ENCODE measurements around the gene LITAFD. TPM values are rescaled to one million over a fixed set of nuclear protein-coding genes. Genes with fewer than 3 reads are reported as not detected.
A peak's percentile ranks its signal among the peaks of the same experiment; 100 is the strongest.

Gene LITAFD
- total RNA-seq, 4 donors from 2014 or later: not detected

DNA sequence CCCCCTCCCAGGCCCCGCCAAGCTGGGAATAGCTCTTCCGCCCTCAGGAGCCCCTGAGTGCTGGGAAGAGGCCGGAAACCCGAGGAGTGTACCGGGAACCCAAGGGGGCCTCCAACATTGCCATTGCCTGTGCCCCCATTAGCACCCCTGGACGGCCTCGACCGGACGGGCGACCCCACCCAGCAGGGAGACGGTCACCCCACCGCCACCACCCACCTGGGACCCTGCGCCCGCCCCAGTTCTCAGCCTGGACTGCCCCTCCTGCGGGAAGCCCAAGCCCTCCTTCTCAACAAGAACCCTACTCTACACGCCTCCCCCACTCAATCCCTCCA is 15.3 kb upstream of the LITAFD start:
- WGBS, 2 donors: 26 to 36% methylated on average over 5 to 12 of the region's 16 CpGs
- intact Hi-C loops (cut with DNase I): no loop called here
- peaks cover 0 to 6% (median 0%) of the 10 kb centered on the region in 3 donors for H3K36me3 ChIP-seq
- H3K4me3 ChIP-seq: peak overlapping the region; percentile 65 to 90 (median 80)
- H3K27ac ChIP-seq: peak overlapping the region; percentile 94 to 96 (median 94)
- H3K27me3 ChIP-seq: no peaks in the 10 kb centered on the region
- H3K9me3 ChIP-seq: no peaks in the 10 kb centered on the region
- DNase-seq: no peak
- TF ChIP-seq, protein P1, sequence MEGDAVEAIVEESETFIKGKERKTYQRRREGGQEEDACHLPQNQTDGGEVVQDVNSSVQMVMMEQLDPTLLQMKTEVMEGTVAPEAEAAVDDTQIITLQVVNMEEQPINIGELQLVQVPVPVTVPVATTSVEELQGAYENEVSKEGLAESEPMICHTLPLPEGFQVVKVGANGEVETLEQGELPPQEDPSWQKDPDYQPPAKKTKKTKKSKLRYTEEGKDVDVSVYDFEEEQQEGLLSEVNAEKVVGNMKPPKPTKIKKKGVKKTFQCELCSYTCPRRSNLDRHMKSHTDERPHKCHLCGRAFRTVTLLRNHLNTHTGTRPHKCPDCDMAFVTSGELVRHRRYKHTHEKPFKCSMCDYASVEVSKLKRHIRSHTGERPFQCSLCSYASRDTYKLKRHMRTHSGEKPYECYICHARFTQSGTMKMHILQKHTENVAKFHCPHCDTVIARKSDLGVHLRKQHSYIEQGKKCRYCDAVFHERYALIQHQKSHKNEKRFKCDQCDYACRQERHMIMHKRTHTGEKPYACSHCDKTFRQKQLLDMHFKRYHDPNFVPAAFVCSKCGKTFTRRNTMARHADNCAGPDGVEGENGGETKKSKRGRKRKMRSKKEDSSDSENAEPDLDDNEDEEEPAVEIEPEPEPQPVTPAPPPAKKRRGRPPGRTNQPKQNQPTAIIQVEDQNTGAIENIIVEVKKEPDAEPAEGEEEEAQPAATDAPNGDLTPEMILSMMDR (IDR thresholded peaks at IDR 0.05): no peak
- TF ChIP-seq POLR2A (IDR thresholded peaks at IDR 0.05): no peak
- H3K4me1 ChIP-seq: peaks cover 46 to 94% (median 64%) of the 10 kb centered on the region in 3 donors

DNA sequence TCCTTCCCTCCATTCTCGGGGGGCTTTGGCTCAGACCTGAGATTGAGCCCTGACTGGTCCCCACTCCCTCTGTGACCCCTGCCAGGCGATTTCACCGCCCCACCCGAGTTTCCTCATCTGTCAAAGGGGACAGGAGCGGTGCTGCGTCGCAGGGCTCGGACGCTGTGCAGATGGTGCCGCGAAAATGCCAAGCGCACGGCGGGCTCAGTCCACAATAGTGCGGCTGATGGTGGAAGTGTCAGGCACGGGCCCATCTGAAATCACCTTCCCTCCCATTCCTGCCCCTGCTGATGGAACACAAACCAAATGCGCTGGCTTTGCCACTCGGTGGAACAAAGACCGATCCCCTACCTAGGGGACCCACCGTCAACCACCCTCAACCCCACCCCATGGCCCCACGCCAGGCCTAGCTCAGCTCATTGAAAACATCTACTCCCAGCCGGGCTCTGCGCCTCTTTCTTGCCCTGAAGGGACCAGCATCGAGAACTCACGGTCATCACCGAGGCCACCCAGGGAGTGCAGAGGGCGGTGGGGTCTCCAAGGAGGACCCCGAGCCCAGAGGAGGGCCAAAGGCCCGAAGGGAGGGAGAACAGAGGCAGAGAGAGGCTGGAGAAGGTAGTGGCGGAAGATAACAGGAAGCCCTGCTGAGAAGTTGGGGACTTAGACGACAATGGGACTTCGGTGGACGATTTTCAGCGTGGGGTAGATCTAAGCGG is 14.8 kb upstream of the LITAFD start:
- 1 to 4% methylated on average over 18 to 26 of the region's 35 CpGs for WGBS, 2 donors
- H3K36me3 ChIP-seq: peaks cover 0 to 6% (median 0%) of the 10 kb centered on the region in 3 donors
- H3K27me3 ChIP-seq: no peaks in the 10 kb centered on the region
- peak overlapping the region; percentile 65 to 90 (median 80) for H3K4me3 ChIP-seq
- peaks cover 46 to 93% (median 59%) of the 10 kb centered on the region in 3 donors for H3K4me1 ChIP-seq
- no peak for DNase-seq
- intact Hi-C loops (cut with DNase I): no loop called here
- TF ChIP-seq, protein P1 (IDR thresholded peaks at IDR 0.05): no peak
- TF ChIP-seq POLR2A (IDR thresholded peaks at IDR 0.05): no peak
- H3K9me3 ChIP-seq: no peaks in the 10 kb centered on the region
- H3K27ac ChIP-seq: peak overlapping the region; percentile 94 to 96 (median 94)

DNA sequence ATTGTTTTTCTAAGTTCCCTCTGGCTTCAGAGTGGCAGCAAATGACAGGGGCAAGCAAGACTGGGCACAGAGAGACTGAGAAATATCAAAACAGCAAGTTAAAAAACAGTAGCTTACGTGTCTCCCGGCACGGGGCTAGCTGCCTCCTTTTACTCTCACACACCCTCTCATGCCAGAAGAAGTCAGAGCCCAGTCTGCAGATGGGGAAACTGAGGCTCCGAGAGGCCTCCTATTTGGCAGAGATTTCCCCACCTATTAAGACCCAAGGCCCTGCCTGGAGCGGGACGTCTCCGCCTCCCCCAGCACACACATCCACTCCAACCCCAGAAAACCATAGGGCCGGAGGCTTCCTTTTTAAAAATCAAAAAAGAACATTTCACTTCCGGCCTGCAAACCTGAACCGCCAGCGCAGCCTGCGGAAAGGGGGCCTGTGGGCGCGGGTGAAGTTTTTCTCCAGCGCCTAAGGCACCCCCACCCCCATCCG is 14.2 kb upstream of the LITAFD start:
- H3K27me3 ChIP-seq: no peaks in the 10 kb centered on the region
- peak overlapping the region; percentile 94 to 96 (median 94) for H3K27ac ChIP-seq
- H3K9me3 ChIP-seq: no peaks in the 10 kb centered on the region
- no peak for DNase-seq
- 0% methylated on average over 4 to 14 of the region's 16 CpGs for WGBS, 2 donors
- intact Hi-C loops (cut with DNase I): no loop called here
- H3K4me3 ChIP-seq: peak overlapping the region; percentile 65 to 90 (median 80)
- peaks cover 0 to 6% (median 0%) of the 10 kb centered on the region in 3 donors for H3K36me3 ChIP-seq
- H3K4me1 ChIP-seq: peaks cover 46 to 87% (median 53%) of the 10 kb centered on the region in 3 donors
- TF ChIP-seq, protein P1 (IDR thresholded peaks at IDR 0.05): no peak
- TF ChIP-seq POLR2A (IDR thresholded peaks at IDR 0.05): no peak

DNA sequence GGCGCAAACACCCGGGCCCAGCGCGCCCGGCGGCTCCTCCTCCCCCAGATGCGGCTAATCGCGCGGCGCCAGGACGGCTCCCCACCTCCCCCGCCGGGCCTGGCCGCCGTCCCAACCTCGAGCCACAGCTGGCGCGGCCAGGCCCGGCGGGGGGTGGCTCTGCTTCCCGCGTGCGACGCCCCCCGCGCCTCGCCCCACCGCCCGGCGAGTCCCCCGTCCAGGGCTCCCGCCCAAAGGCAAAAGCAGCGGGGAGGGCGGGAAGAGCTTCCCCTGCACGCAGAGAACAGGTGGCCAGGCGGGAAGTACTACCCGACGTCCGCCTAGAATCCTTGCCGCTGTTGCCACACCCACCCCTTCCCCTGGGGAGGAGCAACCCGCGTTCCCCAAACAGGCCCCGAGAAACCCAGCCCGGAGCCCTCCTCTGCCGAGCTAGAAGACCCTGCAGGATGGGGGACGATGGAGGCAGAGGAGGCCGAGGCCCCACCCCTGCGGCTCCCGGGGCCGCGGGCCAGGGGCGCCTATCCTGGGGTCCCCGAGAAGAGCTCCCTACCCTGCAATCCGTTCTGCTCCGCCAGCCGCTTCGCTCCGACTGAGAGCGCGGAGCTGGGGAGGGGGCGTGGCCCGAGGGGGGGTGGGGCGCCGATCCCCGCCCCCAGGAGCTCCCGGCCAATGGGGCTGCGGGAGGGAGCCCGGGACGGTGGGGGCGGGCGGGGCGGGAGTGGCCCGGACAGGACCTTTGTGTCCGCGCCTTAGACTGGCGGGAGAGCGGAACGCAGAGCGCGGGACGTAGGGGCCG is 13.5 kb upstream of the LITAFD start, which contains the start of gene CARHSP1:
TSS of gene CARHSP1 (minus strand) at position 591 of the 796 bp plus-strand sequence. CDS start 9,678 bp downstream, outside the sequence.
- intact Hi-C loops (cut with DNase I): no loop called here
- peak; percentile 57 for DNase-seq
- 0% methylated on average over 1 of the region's 83 CpGs; no CpG with 5 or more reads in 1 of the 2 donors for WGBS, 2 donors
- peak in 2 of 4 donors; percentile 63 to 82 for TF ChIP-seq POLR2A (IDR thresholded peaks at IDR 0.05)
- TF ChIP-seq, protein P1 (IDR thresholded peaks at IDR 0.05): no peak
- no peaks in the 10 kb centered on the region for H3K27me3 ChIP-seq
- peak within 1 kb of the TSS; percentile 94 to 96 (median 94) for H3K27ac ChIP-seq
- no peaks in the 10 kb centered on the region for H3K9me3 ChIP-seq
- peak within 1 kb of the TSS; percentile 65 to 90 (median 80) for H3K4me3 ChIP-seq
- H3K4me1 ChIP-seq: peaks cover 39 to 81% (median 47%) of the 10 kb centered on the region in 3 donors
- peaks cover 0 to under 1% (median 0%) of the 10 kb centered on the region in 3 donors for H3K36me3 ChIP-seq
